Osteocyte (in vitro differentiated cells): ENCODE data around the gene INPPL1. TPM values are rescaled to one million over a fixed set of nuclear protein-coding genes. Genes with fewer than 3 reads are reported as not detected.
"Not testable (repeated sequence)": the region's sequence is repeated elsewhere in the genome, so short reads cannot be mapped to it uniquely, and the experiment has no call there.

Experiments used
- DNase-seq: peaks from one replicate; pipeline ENCODE4 v3.0.0; 2021; ENCODE audit warnings: mixed read lengths; ENCODE audit not compliant: unreplicated experiment; ENCODE audit errors: extremely low spot score
- H3K27ac Mint-ChIP-seq: one replicate; pipeline ENCODE4 v1.8.0; 2021; ENCODE audit warnings: mild to moderate bottlenecking, mixed read lengths; ENCODE audit not compliant: unreplicated experiment
- H3K27me3 Mint-ChIP-seq: one replicate; pipeline ENCODE4 v1.8.0; 2021; ENCODE audit warnings: mixed read lengths; ENCODE audit not compliant: unreplicated experiment
- H3K36me3 Mint-ChIP-seq: one replicate; pipeline ENCODE4 v1.8.0; 2021; ENCODE audit warnings: mixed read lengths; ENCODE audit not compliant: unreplicated experiment
- H3K4me1 Mint-ChIP-seq: one replicate; pipeline ENCODE4 v1.8.0; 2021; ENCODE audit warnings: mixed read lengths; ENCODE audit not compliant: unreplicated experiment
- H3K4me3 Mint-ChIP-seq: one replicate; pipeline ENCODE4 v1.8.0; 2021; ENCODE audit warnings: mild to moderate bottlenecking, moderate library complexity, mixed read lengths; ENCODE audit not compliant: unreplicated experiment
- H3K9me3 Mint-ChIP-seq: one replicate; pipeline ENCODE4 v1.8.0; 2021; ENCODE audit warnings: mixed read lengths; ENCODE audit not compliant: unreplicated experiment
- total RNA-seq: library from RNA; stranded (reverse); gene quantifications from 2 replicates; pipeline ENCODE4 v1.2.1, GENCODE V29; 2021
- TF ChIP-seq, protein P1 (sequence below): fragments of 200-600 bp; sonication (generic); IDR thresholded peaks from 2 replicates; pipeline ENCODE4 v1.5.0; 2021; ENCODE audit warnings: antibody characterized with exemption, mild to moderate bottlenecking, moderate library complexity

Gene INPPL1
- total RNA-seq, 1 donor from 2014 or later: 289 TPM

DNA sequence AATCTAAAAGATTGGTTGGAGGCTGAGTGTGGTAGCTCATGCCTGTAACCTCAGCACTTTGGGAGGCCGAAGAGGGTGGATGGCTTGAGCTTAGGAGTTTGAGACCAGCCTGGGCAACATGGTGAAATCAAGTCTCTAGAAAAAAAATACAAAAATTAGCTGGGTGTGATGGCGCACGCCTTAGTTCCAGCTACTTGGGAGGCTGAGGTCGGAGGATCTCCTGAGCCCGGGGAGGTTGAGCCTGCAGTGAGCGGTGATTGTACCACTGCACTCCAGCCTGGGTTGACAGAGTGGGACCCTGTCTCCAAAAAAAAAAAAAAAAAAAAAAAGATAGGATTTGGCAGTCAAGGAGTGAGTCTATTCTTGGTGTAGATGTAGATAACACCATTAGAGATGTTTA lies 22.0 kb upstream of the INPPL1 start:
- no peak overlapping the region for H3K4me3 Mint-ChIP-seq

DNA sequence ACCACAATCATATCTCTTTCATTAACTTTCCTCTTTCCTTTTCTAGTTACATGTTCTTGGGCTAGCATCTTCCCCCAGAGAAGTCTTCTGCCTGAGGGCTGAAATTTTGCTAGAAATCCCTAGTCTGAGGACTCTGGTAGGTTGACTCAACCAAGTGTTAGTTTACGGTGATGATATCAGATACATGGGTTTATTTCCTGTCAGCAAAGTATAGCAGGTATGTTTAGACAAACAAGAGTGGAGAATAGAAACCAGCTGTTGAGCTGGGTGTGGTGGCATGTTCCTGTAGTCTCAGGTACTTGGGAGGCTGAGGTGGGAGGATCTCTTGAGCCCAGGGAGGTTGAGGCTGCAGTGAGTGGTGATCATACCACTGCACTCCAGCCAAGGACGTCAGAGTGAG lies 21.4 kb upstream of the INPPL1 start:
- H3K9me3 Mint-ChIP-seq: no peaks in the 10 kb centered on the region
- no peaks in the 10 kb centered on the region for H3K36me3 Mint-ChIP-seq
- TF ChIP-seq, protein P1, sequence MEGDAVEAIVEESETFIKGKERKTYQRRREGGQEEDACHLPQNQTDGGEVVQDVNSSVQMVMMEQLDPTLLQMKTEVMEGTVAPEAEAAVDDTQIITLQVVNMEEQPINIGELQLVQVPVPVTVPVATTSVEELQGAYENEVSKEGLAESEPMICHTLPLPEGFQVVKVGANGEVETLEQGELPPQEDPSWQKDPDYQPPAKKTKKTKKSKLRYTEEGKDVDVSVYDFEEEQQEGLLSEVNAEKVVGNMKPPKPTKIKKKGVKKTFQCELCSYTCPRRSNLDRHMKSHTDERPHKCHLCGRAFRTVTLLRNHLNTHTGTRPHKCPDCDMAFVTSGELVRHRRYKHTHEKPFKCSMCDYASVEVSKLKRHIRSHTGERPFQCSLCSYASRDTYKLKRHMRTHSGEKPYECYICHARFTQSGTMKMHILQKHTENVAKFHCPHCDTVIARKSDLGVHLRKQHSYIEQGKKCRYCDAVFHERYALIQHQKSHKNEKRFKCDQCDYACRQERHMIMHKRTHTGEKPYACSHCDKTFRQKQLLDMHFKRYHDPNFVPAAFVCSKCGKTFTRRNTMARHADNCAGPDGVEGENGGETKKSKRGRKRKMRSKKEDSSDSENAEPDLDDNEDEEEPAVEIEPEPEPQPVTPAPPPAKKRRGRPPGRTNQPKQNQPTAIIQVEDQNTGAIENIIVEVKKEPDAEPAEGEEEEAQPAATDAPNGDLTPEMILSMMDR: no peak
- peaks cover 9% of the 10 kb centered on the region for H3K4me1 Mint-ChIP-seq
- no peak overlapping the region for H3K27ac Mint-ChIP-seq
- H3K4me3 Mint-ChIP-seq: no peak overlapping the region
- H3K27me3 Mint-ChIP-seq: no peaks in the 10 kb centered on the region
- no peak for DNase-seq

More for the DNA sequence above, 22.0 kb upstream of the INPPL1 start:
- Mint-ChIP-seq H3K27ac (no peak overlapping the region), H3K9me3 (no peaks in the 10 kb centered on the region), H3K4me1 (peaks cover 9% of the 10 kb centered on the region), H3K27me3 (no peaks in the 10 kb centered on the region), H3K36me3 (no peaks in the 10 kb centered on the region)
- no peak for DNase-seq
- TF ChIP-seq, protein P1: no peak

GRCh38 chr11:72204886-72205285 lies 19.7 kb upstream of the INPPL1 start:
- TF ChIP-seq, protein P1: no peak
- Mint-ChIP-seq H3K27ac (peak overlapping the region; percentile 40), H3K4me1 (peaks cover 9% of the 10 kb centered on the region), H3K9me3 (peaks cover 8% of the 10 kb centered on the region), H3K4me3 (no peak overlapping the region), H3K36me3 (no peaks in the 10 kb centered on the region), H3K27me3 (peaks cover 9% of the 10 kb centered on the region)
- no peak for DNase-seq

DNA sequence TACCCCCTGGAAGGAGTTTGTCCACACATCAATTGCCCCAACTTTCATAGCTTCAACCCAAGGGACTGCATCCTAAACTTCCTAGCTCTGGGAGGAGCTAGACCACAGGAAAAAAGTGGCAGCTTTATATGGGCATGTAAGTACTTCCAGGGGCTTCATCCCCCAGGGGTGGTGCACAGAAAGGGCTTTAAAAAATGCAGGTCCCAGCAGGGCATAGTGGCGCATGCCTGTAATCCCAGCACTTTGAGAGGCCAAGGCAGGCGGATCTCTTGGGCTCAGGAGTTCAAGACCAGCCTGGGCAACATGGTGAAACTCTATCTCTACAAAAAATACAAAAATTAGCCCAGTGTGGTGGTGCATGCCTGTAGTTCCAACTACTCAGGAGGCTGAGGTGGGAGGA lies 17.8 kb upstream of the INPPL1 start:
- not testable (repeated sequence) for DNase-seq, H3K4me1 Mint-ChIP-seq, H3K4me3 Mint-ChIP-seq, H3K27ac Mint-ChIP-seq, H3K9me3 Mint-ChIP-seq, H3K36me3 Mint-ChIP-seq
- H3K27me3 Mint-ChIP-seq: peaks cover 23% of the 10 kb centered on the region

DNA sequence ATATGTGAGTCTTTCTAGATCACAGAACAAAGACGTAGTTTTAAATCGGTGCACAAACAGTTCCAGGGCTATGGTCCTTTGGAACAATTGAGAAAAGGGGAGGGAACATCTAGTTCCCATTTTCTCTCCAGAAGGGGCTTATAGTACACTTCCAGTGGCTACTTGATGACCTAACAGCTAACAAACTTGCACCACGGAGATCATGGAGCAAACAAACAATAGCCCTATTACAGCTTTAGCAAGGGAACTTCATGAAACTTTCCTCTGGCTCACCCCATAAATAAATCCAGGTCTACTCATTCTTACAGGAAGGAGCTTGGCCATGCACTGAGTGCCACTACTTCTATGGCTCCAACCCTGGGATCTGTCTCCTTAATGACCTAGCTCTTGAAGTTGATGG lies 16.3 kb upstream of the INPPL1 start:
- Mint-ChIP-seq H3K4me1 (peaks cover 9% of the 10 kb centered on the region), H3K36me3 (no peaks in the 10 kb centered on the region), H3K27ac (no peak overlapping the region), H3K27me3 (peaks cover 35% of the 10 kb centered on the region), H3K9me3 (peaks cover 10% of the 10 kb centered on the region), H3K4me3 (no peak overlapping the region)
- DNase-seq: no peak
- TF ChIP-seq, protein P1: no peak

- no peak for DNase-seq
- H3K27ac Mint-ChIP-seq: no peak overlapping the region
These were observed 15.5 kb upstream of the INPPL1 start for GRCh38 chr11:72209101-72209500.

More at GRCh38 chr11:72209101-72209500, 15.5 kb upstream of the INPPL1 start:
- Mint-ChIP-seq H3K9me3 (peaks cover 10% of the 10 kb centered on the region), H3K4me1 (peaks cover 9% of the 10 kb centered on the region), H3K4me3 (no peak overlapping the region), H3K27me3 (peaks cover 41% of the 10 kb centered on the region), H3K36me3 (no peaks in the 10 kb centered on the region)
- TF ChIP-seq, protein P1: no peak
